ENCODE data around the gene CLIC5. TPM values are rescaled to one million over a fixed set of nuclear protein-coding genes. Genes with fewer than 3 reads are reported as not detected.

CLIC5 gene
- polyA plus RNA-seq, 3 donors: not detected

GRCh38 chr6:46039646-46040045, 24.0 kb upstream of the CLIC5 start:
- DNase-seq: no peak
- Histone ChIP-seq H3K27ac (ENCODE audit: low read depth in 1 of 2, low read length in 2 of 2) (no peak overlapping the region), H3K9me3 (replicated peaks in 1 of 2; ENCODE audit: control insufficient read depth in 1 of 2, insufficient read depth in 1 of 2, low read length in 2 of 2) (no peaks in the 10 kb centered on the region), H4K20me1 (ENCODE audit: insufficient read depth, low read length) (no peaks in the 10 kb centered on the region), H3K4me3 (replicated peaks in 1 of 3; ENCODE audit: low read depth in 2 of 3, low read length in 3 of 3) (no peak overlapping the region), H3K27me3 (ENCODE audit: control insufficient read depth in 2 of 2, insufficient read depth in 2 of 2, low read length in 2 of 2) (no peaks in the 10 kb centered on the region), H3K79me2 (ENCODE audit: insufficient read depth, low read length) (no peaks in the 10 kb centered on the region), H3K4me2 (replicated peaks; ENCODE audit: extremely low read depth, low read length, poor library complexity, severe bottlenecking) (no peak overlapping the region), H3K36me3 (replicated peaks in 1 of 2; ENCODE audit: control insufficient read depth in 1 of 2, insufficient read depth in 2 of 2, low read length in 2 of 2) (no peaks in the 10 kb centered on the region), H3K4me1 (ENCODE audit: control insufficient read depth in 1 of 2, insufficient read depth in 2 of 2, low read length in 2 of 2) (no peaks in the 10 kb centered on the region), H3K9ac (ENCODE audit: insufficient read depth, low read length, poor library complexity, severe bottlenecking) (no peak overlapping the region), H2AFZ (ENCODE audit: insufficient read depth, low read depth, low read length, poor library complexity, severe bottlenecking) (no peak overlapping the region)
- Mint-ChIP-seq H3K4me1 (peaks cover 2% of the 10 kb centered on the region), H3K27ac (no peak overlapping the region), H3K9me3 (no peaks in the 10 kb centered on the region), H3K27me3 (ENCODE audit: low read depth in 3 of 3) (no peaks in the 10 kb centered on the region), H3K4me3 (no peak overlapping the region), H3K36me3 (no peaks in the 10 kb centered on the region)
- TF ChIP-seq CTCF (IDR thresholded peaks at IDR 0.05): no peak
- intact Hi-C loops (cut with micrococcal nuclease): no loop called here

- Histone ChIP-seq H3K27ac (ENCODE audit: low read depth in 1 of 2, low read length in 2 of 2) (no peak overlapping the region), H4K20me1 (ENCODE audit: insufficient read depth, low read length) (no peaks in the 10 kb centered on the region), H3K9me3 (replicated peaks in 1 of 2; ENCODE audit: control insufficient read depth in 1 of 2, insufficient read depth in 1 of 2, low read length in 2 of 2) (no peaks in the 10 kb centered on the region), H3K36me3 (replicated peaks in 1 of 2; ENCODE audit: control insufficient read depth in 1 of 2, insufficient read depth in 2 of 2, low read length in 2 of 2) (no peaks in the 10 kb centered on the region), H2AFZ (ENCODE audit: insufficient read depth, low read depth, low read length, poor library complexity, severe bottlenecking) (no peak overlapping the region), H3K79me2 (ENCODE audit: insufficient read depth, low read length) (no peaks in the 10 kb centered on the region), H3K9ac (ENCODE audit: insufficient read depth, low read length, poor library complexity, severe bottlenecking) (no peak overlapping the region), H3K27me3 (ENCODE audit: control insufficient read depth in 2 of 2, insufficient read depth in 2 of 2, low read length in 2 of 2) (no peaks in the 10 kb centered on the region), H3K4me3 (replicated peaks in 1 of 3; ENCODE audit: low read depth in 2 of 3, low read length in 3 of 3) (no peak overlapping the region), H3K4me1 (ENCODE audit: control insufficient read depth in 1 of 2, insufficient read depth in 2 of 2, low read length in 2 of 2) (no peaks in the 10 kb centered on the region), H3K4me2 (replicated peaks; ENCODE audit: extremely low read depth, low read length, poor library complexity, severe bottlenecking) (no peak overlapping the region)
- no peak overlapping the region for H3K4me3 Mint-ChIP-seq
- WGBS (ENCODE audit: insufficient coverage): 100% methylated on average over 1 of the region's 1 CpG
- no peak overlapping the region for H3K27ac Mint-ChIP-seq
- no peak for TF ChIP-seq CTCF (IDR thresholded peaks at IDR 0.05)
- intact Hi-C loops (cut with micrococcal nuclease): no loop called here
- DNase-seq: no peak
- no peaks in the 10 kb centered on the region for H3K4me1 Mint-ChIP-seq
- peaks cover 0 to 2% (median 0%) of the 10 kb centered on the region in 7 donors for H3K9me3 Mint-ChIP-seq
- peaks cover 0 to 1% (median 0%) of the 10 kb centered on the region in 3 donors for H3K27me3 Mint-ChIP-seq (ENCODE audit: low read depth in 3 of 3)
- H3K36me3 Mint-ChIP-seq: no peaks in the 10 kb centered on the region
Measured at GRCh38 chr6:46036911-46037310, 21.3 kb upstream of the CLIC5 start.

Measured in CD14-positive monocyte (primary cell).